HG03139 (cell line): ENCODE data around the gene ADAMTS4.
"Not testable (repeated sequence)": the region's sequence is repeated elsewhere in the genome, so short reads cannot be mapped to it uniquely, and the experiment has no call there.

ENCODE experiments used
- ATAC-seq: cut with Tn5 transposase; IDR thresholded peaks from one replicate; pipeline ENCODE4 v1.9.1; 2021; ENCODE audit not compliant: unreplicated experiment

The ADAMTS4 gene, protein sequence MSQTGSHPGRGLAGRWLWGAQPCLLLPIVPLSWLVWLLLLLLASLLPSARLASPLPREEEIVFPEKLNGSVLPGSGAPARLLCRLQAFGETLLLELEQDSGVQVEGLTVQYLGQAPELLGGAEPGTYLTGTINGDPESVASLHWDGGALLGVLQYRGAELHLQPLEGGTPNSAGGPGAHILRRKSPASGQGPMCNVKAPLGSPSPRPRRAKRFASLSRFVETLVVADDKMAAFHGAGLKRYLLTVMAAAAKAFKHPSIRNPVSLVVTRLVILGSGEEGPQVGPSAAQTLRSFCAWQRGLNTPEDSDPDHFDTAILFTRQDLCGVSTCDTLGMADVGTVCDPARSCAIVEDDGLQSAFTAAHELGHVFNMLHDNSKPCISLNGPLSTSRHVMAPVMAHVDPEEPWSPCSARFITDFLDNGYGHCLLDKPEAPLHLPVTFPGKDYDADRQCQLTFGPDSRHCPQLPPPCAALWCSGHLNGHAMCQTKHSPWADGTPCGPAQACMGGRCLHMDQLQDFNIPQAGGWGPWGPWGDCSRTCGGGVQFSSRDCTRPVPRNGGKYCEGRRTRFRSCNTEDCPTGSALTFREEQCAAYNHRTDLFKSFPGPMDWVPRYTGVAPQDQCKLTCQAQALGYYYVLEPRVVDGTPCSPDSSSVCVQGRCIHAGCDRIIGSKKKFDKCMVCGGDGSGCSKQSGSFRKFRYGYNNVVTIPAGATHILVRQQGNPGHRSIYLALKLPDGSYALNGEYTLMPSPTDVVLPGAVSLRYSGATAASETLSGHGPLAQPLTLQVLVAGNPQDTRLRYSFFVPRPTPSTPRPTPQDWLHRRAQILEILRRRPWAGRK

DNA sequence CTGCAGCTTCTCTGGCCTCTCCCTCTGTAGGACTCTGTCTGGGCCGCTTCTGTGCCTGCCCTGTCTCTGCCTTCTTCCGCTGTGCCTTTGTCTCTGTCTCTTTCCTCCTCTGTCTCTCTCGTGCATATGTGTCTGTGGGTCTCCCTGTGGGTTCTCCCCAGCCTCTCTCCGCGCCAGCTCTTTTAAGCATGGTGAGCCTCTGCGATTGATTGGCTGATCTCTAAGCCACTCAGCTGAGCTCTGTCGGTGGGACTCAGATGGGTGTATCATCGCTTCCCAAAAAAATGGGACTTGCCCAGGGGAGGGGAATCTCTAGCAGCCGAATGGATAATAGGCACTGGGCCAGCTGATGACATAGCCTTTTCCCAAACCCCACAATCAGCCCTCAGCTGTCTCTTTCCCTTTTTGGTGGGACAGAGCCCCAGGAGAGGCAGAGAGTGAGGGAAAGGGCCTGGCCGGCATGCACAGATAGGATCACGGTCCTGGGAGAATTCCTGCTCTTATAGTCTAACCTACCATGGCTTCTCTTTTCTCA is at the start of gene ADAMTS4:
Gene ADAMTS4, minus strand, starts transcription at position 158 of the 535 bp plus-strand sequence. CDS start 427 bp downstream, outside the sequence.
- no peak for ATAC-seq

GRCh38 chr1:161244888-161245287 is 46.0 kb upstream of the ADAMTS4 start:
- no peak for ATAC-seq

DNA sequence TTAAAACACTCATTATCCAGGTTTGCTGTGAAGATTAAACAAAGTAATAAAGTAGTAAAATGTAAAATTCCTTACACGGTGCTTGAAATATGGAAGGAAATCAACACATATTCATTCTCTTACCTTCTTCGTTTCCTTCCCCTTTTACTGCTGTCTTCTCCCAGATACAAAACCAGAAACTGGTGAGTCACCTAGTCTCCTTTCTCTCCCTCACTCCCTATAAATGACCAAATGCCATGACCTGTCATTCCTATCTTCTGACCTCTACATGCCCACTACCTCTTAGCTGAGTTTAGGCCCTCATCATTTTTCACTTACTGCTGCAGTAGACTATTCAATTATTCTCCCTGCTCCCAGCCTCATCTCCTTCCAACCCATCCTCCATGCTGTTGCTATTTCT is 43.5 kb upstream of the ADAMTS4 start:
- ATAC-seq: no peak

GRCh38 chr1:161241682-161242081 is 42.8 kb upstream of the ADAMTS4 start:
- no peak for ATAC-seq

DNA sequence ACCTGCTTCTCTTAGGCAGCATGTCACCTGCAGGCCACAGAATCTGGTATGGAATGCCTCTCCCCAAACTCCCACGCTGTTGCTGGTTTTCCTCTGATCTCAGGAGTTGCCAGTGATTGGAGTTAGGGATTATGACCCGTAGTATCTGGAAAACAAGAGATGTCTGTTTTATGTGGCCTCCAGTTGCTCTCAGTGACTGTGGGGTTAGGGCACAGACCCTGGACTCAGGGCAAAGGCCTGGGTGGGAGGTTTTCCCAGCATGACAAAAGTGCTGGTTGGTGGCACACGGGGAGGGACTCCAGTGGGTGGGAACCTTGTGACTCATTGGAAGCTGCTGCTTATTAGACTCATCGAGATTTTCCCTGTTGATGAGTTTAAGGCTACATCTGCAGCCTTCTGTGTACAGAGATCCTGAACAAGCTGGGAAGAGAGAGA is 39.2 kb upstream of the ADAMTS4 start, which contains the start of gene NR1I3:
Gene NR1I3, minus strand, starts transcription at position 165 of the 435 bp plus-strand sequence. CDS start 1,638 bp downstream, outside the sequence.
- ATAC-seq: no peak

DNA sequence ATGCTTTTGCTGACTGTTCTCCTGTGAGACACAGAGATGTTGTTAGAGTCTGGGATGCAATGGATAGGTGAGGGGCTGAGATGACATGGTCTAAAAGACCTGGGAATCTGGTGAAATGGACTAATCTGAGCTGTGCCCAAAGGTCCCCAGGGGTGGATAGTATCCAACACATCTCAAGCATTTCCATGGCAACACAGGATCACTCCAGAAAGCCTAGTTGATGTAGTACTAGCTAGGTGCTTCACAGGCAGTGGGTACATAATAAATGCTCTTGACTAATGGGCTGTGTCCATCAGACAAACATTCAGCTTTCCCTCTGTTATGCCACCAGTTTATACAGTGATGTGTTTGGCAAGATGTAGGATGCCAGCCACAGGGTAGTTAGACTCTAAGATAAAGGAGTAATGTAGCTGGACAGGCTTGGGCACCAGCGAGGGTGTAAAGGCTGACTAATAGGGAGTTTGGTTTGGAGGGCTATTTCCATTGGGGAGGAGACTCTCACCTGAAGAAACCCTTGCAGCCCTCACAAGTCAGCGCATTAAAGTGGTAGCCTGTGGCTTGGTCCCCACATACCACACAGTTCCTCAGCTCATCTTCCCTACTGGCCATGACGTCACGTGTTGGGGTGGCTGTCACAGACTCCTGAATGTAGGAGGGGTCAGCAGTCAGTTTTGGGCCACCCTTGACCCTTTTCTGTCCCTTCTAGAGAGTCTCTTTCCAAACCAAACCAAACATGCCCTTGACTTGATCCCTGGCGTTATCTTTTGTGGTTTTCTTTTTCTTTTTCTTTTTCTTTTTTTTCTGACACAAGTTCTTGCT is 37.3 kb upstream of the ADAMTS4 start:
- no peak for ATAC-seq

- no peak for ATAC-seq
These were observed 34.2 kb upstream of the ADAMTS4 start for GRCh38 chr1:161233102-161233501.

DNA sequence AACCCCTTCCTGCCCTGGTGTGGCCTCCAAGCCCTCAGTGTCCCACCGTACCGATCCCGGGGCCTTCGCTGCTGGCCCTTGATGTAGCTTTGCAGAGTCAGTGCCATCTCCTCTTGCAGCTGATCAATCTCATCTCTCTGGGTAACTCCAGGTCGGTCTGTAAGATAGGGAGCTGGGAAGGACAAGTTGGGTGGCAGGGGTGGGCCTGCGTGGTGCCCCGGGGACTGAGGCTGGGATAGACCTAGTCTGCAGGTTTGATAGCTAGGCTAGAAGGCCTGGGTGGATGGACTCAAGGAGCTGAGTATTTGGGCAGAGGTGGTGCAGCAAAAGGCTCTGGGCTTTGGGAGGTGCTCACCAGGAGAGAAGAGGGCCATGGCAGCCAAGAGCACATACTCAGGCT is 31.9 kb upstream of the ADAMTS4 start:
- ATAC-seq: no peak

DNA sequence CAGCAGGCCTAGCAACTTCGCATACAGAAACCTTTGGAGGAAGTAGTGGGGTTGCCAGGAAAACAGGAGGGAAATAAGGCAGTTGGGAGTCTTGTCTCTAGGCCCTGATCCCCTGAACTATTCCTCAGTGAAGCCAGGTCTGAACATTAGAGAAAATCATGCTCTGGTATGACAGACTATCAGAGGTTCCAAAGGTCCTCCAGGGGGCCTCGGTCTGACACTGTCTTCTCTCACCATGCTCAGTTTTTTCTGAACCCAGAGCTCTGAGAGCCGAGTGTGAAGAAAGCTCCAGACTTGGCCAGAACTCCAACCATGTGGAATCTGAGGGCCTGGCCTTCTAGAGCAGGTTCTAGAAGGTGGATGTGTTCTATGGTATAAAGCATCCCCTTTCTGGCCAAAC is 31.0 kb upstream of the ADAMTS4 start:
- no peak for ATAC-seq

GRCh38 chr1:161228032-161228431 is 29.2 kb upstream of the ADAMTS4 start:
- no peak for ATAC-seq

DNA sequence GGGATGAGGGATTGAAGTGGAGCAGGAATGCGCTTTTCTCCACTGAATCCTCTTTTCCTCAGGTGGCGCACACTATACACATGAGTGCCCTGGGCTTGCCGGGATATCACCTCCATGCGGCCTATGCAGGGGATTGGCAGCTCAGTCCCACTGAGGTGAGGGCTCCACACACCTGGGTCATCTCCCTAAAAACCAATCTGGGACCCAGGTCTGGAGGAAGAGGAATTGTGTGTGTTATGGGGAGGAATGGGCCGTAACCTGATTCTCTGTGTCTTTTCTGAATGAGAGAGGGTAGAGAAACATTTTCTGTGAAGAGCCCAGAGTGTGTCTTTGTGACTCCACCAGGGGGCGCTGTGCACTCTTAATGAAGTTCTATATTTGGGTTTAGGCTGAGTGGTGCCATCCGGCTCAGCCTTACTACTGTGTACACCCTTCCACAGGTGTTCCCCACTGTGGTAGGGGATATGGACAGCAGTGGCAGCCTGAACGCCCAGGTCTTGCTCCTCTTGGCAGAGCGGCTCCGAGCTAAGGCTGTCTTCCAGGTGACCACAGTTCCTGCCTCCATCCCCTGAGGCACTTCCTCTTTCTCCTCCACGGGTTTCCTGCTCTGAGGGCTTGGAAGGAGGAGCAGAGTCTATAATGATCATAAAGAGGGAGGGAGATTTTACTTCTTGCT is 28.5 kb upstream of the ADAMTS4 start:
- peak; percentile 38 for ATAC-seq

- no peak for ATAC-seq
These were observed 27.9 kb upstream of the ADAMTS4 start for GRCh38 chr1:161226759-161227158.

- ATAC-seq: no peak
These were observed 27.5 kb upstream of the ADAMTS4 start for GRCh38 chr1:161226320-161226711.

DNA sequence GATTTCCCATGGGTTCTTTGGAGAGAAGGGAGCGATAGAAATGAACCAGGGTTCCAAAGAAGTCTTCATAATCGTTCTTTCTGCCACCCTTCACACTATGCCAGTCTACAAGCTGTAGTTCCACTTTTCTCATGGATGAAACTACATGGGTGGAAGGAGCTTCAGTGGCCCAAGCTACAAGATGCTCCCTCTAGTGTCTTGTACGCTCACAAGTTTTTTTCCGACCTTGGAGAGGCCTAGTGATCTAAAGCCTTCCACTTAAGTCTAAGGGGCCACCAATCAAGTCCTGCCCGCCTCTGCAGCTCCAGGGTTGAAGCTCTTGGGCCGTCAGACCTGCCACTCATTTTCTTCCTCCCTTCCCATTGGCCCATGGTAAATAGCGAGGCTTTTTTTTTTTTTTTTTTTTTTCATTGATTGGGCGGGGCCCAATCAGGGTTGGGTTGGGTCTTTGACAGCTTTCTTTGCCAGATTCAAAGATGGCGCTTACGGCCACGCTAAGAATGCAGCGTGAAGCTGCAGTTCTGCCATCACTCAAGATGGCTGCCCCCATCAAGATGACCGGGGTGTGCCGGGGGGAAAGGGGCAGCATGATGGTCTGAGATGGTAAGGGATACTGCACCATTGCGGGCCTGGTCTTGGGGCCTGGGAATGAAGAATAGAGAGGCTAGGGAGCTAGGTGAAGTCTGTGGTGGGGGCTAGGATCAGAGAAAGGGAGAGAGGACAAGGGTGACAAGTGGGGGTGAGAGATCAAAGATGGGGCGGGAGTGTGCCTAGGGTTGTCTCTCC is 26.9 kb upstream of the ADAMTS4 start, which contains the start of gene TOMM40L:
Gene TOMM40L, plus strand, starts transcription at position 527 of the 786 bp plus-strand sequence. CDS start 430 bp downstream, outside the sequence.
- ATAC-seq: peak; percentile 79

DNA sequence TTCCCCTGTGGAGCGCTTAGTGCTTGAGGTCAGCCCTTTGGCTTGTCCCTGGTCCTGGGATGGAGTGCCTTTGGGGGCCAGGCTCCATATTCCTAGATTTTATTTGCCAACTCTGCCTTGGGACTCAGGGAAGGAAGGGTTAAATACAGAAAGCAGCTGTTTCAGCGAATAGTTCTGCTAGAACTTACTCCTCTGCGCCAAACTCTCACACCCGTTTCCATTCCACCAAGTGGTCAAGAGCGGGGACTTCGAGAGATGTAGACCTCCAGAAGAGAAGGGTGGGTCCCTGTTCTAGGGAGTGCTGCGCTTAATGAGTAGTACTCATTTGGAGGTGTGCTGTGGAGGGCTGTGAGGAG is 26.3 kb upstream of the ADAMTS4 start:
- ATAC-seq: no peak

DNA sequence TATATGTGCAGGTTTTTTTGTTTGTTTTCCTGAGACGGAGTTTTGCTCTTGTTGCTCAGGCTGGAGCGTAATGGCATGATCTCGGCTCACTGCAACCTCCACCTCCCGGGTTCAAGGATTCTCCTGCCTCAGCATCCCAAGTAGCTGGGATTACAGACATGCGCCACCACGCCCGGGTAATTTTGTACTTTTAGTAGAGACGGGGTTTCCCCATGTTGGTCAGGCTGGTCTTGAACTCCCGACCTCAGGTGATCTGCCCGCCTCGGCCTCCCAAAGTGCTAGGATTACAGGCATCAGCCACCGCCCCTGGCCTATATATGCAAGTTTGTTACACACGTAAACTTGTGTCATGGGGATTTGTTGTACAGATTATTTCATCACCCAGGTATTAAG is 25.8 kb upstream of the ADAMTS4 start:
- ATAC-seq: not testable (repeated sequence)

- ATAC-seq: no peak
These were observed 25.2 kb upstream of the ADAMTS4 start for GRCh38 chr1:161223805-161224694.
